ENCODE data around the gene SLC17A4. TPM values are rescaled to one million over a fixed set of nuclear protein-coding genes. Genes with fewer than 3 reads are reported as not detected.

The SLC17A4 gene, protein sequence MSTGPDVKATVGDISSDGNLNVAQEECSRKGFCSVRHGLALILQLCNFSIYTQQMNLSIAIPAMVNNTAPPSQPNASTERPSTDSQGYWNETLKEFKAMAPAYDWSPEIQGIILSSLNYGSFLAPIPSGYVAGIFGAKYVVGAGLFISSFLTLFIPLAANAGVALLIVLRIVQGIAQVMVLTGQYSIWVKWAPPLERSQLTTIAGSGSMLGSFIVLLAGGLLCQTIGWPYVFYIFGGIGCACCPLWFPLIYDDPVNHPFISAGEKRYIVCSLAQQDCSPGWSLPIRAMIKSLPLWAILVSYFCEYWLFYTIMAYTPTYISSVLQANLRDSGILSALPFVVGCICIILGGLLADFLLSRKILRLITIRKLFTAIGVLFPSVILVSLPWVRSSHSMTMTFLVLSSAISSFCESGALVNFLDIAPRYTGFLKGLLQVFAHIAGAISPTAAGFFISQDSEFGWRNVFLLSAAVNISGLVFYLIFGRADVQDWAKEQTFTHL
- total RNA-seq, result not detected in 2 replicates

DNA sequence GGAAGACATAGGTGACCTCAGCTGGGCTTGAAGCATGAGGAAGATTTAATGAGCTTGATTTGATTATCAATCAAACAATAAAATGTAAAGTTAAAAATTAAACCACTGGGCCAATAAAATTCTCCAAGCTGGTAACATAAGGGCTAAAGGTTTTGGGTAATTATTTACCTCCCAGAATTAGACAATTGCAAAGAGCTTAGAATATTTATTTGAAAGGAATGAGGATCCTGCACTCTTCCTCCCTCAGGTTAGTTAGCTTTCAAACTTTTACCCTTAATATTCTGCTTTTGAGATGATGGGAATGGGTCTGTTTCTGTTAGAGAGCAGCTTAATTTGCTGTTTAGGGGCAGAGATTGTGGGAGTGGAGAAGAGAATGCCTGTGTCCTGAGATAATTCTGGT is at the start of gene SLC17A4:
SLC17A4 (plus strand) TSS at position 208 of the 400 bp plus-strand sequence. CDS start 7,221 bp downstream, outside the sequence.

Other genes with a start within 250 kb of the SLC17A4 start
- not detected in 2 replicates for gene SCGN, start 102.5 kb upstream of the SLC17A4 start, total RNA-seq
- not detected in 2 replicates for gene SLC17A1, start 77.3 kb downstream of the SLC17A4 start, total RNA-seq
- gene SLC17A3, start 119.5 kb downstream of the SLC17A4 start, total RNA-seq, result not detected in 2 replicates
- gene SLC17A2, start 175.9 kb downstream of the SLC17A4 start, total RNA-seq, result not detected in 2 replicates
- 10.6 and 11.4 TPM in 2 replicates for gene TRIM38, start 208.1 kb downstream of the SLC17A4 start, total RNA-seq

Measured in hair follicle dermal papilla cell (primary cell).